Measurements from ENCODE around the gene TPCN2. TPM values are rescaled to one million over a fixed set of nuclear protein-coding genes. Genes with fewer than 3 reads are reported as not detected.
"Not testable (repeated sequence)": the region's sequence is repeated elsewhere in the genome, so short reads cannot be mapped to it uniquely, and the experiment has no call there.

Gene TPCN2
- total RNA-seq (14.0 TPM), polyA plus RNA-seq (14.4 TPM)

DNA sequence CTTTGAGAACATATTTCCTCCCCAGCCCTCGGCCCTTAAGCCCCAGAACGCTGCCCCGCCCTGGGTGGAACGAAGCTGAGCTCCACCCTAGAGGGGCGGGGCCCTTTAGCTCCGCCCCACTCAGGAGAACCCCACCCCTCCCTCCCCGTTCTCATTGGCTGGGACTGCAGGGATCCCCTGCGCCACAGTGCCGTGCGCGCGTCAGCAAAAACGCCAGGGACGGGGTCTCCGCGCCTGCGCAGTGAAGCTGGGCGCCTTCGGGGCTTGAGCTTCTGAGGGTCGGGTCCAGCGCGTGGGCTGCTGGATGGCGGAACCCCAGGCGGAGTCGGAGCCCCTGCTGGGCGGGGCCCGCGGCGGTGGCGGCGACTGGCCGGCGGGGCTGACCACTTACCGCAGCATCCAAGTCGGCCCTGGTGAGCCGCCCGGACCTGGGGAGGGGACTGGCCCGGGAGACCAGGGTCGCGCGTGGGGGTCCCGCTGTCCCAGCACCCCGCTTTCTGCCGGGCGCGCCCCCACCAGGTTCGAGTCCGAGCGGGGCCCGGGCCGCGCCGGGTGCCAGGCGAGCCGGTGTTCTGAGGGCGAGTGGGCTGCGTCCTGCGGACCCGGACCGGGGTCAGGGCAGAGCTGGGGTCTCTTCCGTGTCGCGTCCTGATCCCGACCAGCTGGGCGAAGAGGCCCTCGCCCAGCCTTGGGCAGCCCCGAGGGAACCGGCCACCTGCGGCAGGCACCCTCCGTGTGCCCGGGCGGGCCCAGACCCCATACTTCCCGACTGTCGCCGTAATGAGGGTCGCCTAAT is at the start of gene TPCN2:
TSS of gene TPCN2 (plus strand) at position 239 of the 796 bp plus-strand sequence. CDS start at position 305, 66 bp downstream.
- H3K4me3 ChIP-seq (ENCODE audit: low read depth, low read length) = peak within 1 kb of the TSS; percentile 82
- no peaks in the 10 kb centered on the region for H3K36me3 ChIP-seq (ENCODE audit: insufficient read depth)
- WGBS = under 1% methylated on average over 76 of the region's 76 CpGs
- peaks cover 2% of the 10 kb centered on the region for H3K4me1 ChIP-seq (ENCODE audit: insufficient read depth)
- peak; percentile 89 for DNase-seq (ENCODE audit: extremely low spot score)
- H3K27ac ChIP-seq (ENCODE audit: low read depth) = peak within 1 kb of the TSS; percentile 69

- no peaks in the 10 kb centered on the region for H3K36me3 ChIP-seq (ENCODE audit: insufficient read depth)
- no peak for DNase-seq (ENCODE audit: extremely low spot score)
- H3K4me1 ChIP-seq (ENCODE audit: insufficient read depth) = no peaks in the 10 kb centered on the region
- no peak overlapping the region for H3K4me3 ChIP-seq (ENCODE audit: low read depth, low read length)
- no peak overlapping the region for H3K27ac ChIP-seq (ENCODE audit: low read depth)
- 79% methylated on average over 8 of the region's 8 CpGs for WGBS
Observed at GRCh38 chr11:68999093-68999747, 49.5 kb upstream of the TPCN2 start.

DNA sequence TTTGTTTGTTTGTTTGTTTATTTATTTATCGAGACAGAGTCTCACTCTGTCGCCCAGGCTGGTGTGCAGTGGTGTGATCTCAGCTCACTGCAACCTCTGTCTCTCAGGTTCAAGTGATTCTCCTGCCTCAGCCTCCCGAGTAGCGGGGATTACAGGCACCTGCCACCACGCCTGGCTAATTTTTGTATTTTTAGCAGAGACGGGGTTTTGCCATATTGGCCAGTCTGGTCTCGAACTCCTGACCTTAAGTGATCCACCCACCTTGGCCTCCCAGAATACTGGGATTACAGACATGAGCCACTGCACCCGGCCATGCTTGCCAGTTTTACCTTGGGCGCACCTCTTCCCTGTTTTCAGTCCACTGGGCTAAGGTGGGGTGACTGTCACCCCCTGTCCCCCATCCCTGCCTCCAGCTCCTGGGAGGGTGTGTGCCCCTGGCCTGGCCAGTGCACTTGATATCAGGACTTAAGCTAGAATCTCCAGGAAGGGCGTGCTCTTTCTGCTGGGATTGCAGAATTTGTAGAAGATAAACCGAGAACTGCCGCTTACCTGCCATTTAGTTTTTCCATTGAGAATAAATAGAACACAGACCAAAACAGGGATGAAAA is 48.9 kb upstream of the TPCN2 start:
- not testable (repeated sequence) for DNase-seq (ENCODE audit: extremely low spot score); H3K4me1 ChIP-seq (ENCODE audit: insufficient read depth); H3K36me3 ChIP-seq (ENCODE audit: insufficient read depth); H3K27ac ChIP-seq (ENCODE audit: low read depth); H3K4me3 ChIP-seq (ENCODE audit: low read depth, low read length)
- 86% methylated on average over 12 of the region's 12 CpGs for WGBS

- 50% methylated on average over 5 of the region's 5 CpGs for WGBS
- H3K4me3 ChIP-seq (ENCODE audit: low read depth, low read length) = no peak overlapping the region
- no peak for DNase-seq (ENCODE audit: extremely low spot score)
- H3K27ac ChIP-seq (ENCODE audit: low read depth) = peak overlapping the region; percentile 76
- no peaks in the 10 kb centered on the region for H3K36me3 ChIP-seq (ENCODE audit: insufficient read depth)
- H3K4me1 ChIP-seq (ENCODE audit: insufficient read depth) = no peaks in the 10 kb centered on the region
Observed at GRCh38 chr11:69000391-69000790, 48.3 kb upstream of the TPCN2 start.

DNA sequence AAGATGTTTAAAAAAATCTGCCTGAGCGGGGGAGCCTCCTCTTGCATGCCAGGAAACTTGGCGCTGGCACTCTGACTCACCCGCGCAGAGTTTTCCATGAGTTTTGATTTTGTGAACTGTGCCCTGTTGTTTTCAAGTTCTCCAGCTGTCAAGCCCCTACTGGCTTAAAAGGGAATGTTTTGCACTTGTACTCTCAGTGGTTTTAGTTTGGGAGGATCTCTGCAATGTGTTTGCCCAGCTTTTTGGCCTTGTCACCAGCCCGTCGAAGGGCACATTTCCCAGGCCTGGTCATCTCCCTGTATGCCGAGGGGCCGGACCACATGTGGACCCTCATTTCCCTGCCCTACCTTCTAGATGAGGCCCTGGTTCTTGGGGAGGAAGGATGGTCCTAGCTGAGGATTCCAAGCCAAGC is 47.9 kb upstream of the TPCN2 start:
- no peaks in the 10 kb centered on the region for H3K4me1 ChIP-seq (ENCODE audit: insufficient read depth)
- peak overlapping the region; percentile 65 for H3K27ac ChIP-seq (ENCODE audit: low read depth)
- 17% methylated on average over 8 of the region's 8 CpGs for WGBS
- no peak overlapping the region for H3K4me3 ChIP-seq (ENCODE audit: low read depth, low read length)
- DNase-seq (ENCODE audit: extremely low spot score) = no peak
- H3K36me3 ChIP-seq (ENCODE audit: insufficient read depth) = no peaks in the 10 kb centered on the region

DNA sequence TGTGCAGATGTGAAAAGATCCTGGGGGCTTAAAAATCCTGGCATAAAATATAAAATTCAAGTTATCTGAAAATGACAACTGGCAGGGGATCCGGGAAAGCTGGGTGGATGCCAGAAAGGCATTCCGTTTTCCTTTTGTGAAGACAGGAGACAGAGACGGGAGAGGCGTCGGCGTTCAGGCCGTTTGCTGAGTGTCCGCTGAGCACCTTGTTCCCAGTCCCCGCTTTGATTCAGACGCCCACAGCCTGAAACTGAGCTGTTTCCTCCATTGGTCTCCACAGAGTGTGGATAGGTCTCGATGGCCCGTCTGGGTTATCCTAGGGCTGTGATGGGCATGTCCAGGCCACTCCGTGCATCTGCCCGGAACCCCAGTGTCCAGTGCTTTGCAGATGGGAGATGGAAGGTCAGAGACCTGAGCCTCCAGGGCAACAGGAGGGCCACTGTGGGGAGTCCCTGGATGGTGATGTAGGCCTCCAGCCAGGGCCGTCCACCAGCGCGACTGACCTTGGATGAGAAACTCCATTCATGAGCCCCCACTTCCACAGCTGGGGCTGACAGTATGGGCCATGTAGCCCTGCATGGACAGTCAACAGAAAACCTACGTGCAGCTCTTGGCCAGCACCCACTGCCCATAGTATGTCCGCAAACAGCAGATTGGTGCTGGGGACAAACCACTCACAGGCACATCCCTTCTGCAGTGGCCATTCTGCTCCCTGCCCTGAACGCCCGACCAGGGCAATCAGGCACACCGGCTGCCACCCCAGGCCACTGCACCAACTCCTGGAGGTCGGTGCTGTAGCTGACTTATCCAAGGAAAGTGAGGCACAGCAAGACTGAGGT is 47.3 kb upstream of the TPCN2 start:
- no peak for DNase-seq (ENCODE audit: extremely low spot score)
- Histone ChIP-seq H3K4me3 (ENCODE audit: low read depth, low read length) (no peak overlapping the region), H3K4me1 (ENCODE audit: insufficient read depth) (no peaks in the 10 kb centered on the region), H3K27ac (ENCODE audit: low read depth) (peak overlapping the region; percentile 65), H3K36me3 (ENCODE audit: insufficient read depth) (no peaks in the 10 kb centered on the region)
- 52% methylated on average over 23 of the region's 23 CpGs for WGBS

- Histone ChIP-seq H3K36me3 (ENCODE audit: insufficient read depth) (no peaks in the 10 kb centered on the region), H3K4me1 (ENCODE audit: insufficient read depth) (no peaks in the 10 kb centered on the region), H3K4me3 (ENCODE audit: low read depth, low read length) (no peak overlapping the region), H3K27ac (ENCODE audit: low read depth) (no peak overlapping the region)
- 50% methylated on average over 6 of the region's 6 CpGs for WGBS
- DNase-seq (ENCODE audit: extremely low spot score) = no peak
Observed at GRCh38 chr11:69002110-69002569, 46.6 kb upstream of the TPCN2 start.

- Histone ChIP-seq H3K36me3 (ENCODE audit: insufficient read depth) (no peaks in the 10 kb centered on the region), H3K4me1 (ENCODE audit: insufficient read depth) (no peaks in the 10 kb centered on the region), H3K4me3 (ENCODE audit: low read depth, low read length) (no peak overlapping the region), H3K27ac (ENCODE audit: low read depth) (peak overlapping the region; percentile 49)
- WGBS = 65% methylated on average over 13 of the region's 13 CpGs
- DNase-seq (ENCODE audit: extremely low spot score) = no peak
Observed at GRCh38 chr11:69002570-69003231, 46.0 kb upstream of the TPCN2 start.

DNA sequence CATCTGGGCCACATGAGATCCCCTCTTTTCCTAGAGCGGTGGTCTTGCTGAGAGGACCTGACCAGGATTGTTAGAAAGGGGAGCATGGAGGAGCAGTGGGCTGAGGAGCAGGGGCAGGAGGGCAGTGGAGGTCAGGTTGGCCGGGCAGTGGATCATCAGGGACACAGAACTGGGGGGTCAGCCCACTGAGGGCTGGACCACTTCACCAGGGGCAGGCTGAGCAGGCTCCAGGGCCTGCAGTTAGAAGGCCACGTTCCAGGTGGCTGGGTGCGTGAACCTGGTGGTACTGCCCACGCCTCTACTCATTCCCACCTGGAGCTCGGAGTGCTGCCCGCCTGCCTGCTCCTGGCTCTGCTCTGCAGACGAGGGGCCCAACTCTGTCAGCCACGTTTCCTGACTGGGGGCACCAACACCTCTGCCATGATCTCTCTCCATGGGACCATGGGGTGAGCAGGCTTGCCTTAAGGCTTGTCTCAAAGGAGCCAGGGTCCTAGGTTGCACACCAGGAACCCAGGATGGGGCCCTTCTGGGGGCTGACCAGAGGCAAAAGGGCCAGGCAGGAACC is 45.3 kb upstream of the TPCN2 start:
- H3K4me1 ChIP-seq (ENCODE audit: insufficient read depth) = no peaks in the 10 kb centered on the region
- no peak overlapping the region for H3K27ac ChIP-seq (ENCODE audit: low read depth)
- DNase-seq (ENCODE audit: extremely low spot score) = no peak
- H3K36me3 ChIP-seq (ENCODE audit: insufficient read depth) = no peaks in the 10 kb centered on the region
- no peak overlapping the region for H3K4me3 ChIP-seq (ENCODE audit: low read depth, low read length)
- WGBS = 85% methylated on average over 9 of the region's 9 CpGs

DNA sequence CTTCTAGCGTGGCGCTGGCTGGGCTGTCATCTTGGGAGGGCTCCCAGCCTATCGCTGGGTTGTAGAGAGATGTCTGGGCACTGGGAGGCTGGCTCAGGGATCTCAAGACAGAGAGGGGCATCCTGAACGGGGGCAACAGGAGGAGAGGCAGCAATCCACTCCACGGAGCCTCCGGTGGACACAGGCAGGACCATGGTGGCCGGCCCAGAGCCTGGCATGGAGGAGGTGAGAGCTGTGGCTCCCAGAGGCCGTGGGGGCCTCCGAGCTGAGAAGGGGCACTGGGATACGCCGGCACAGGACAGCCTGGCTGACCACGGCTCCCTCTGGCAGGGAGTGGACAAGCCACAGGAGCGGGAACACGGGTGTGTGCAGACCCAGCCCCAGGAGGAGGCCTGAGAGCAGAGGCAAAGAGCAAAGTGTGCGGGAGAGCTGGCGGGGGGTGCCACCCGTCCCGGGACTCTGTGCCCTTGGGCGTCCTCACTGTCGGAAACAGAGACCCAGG is 44.8 kb upstream of the TPCN2 start:
- H3K4me1 ChIP-seq (ENCODE audit: insufficient read depth) = no peaks in the 10 kb centered on the region
- no peak for DNase-seq (ENCODE audit: extremely low spot score)
- H3K36me3 ChIP-seq (ENCODE audit: insufficient read depth) = no peaks in the 10 kb centered on the region
- H3K4me3 ChIP-seq (ENCODE audit: low read depth, low read length) = no peak overlapping the region
- WGBS = 83% methylated on average over 20 of the region's 20 CpGs
- H3K27ac ChIP-seq (ENCODE audit: low read depth) = no peak overlapping the region

- Histone ChIP-seq H3K36me3 (ENCODE audit: insufficient read depth) (no peaks in the 10 kb centered on the region), H3K4me1 (ENCODE audit: insufficient read depth) (no peaks in the 10 kb centered on the region), H3K4me3 (ENCODE audit: low read depth, low read length) (no peak overlapping the region), H3K27ac (ENCODE audit: low read depth) (no peak overlapping the region)
- no peak for DNase-seq (ENCODE audit: extremely low spot score)
- WGBS = 73% methylated on average over 13 of the region's 13 CpGs
Observed at GRCh38 chr11:69004411-69005182, 44.1 kb upstream of the TPCN2 start.

- Histone ChIP-seq H3K4me1 (ENCODE audit: insufficient read depth) (no peaks in the 10 kb centered on the region), H3K27ac (ENCODE audit: low read depth) (no peak overlapping the region), H3K36me3 (ENCODE audit: insufficient read depth) (no peaks in the 10 kb centered on the region), H3K4me3 (ENCODE audit: low read depth, low read length) (no peak overlapping the region)
- 88% methylated on average over 27 of the region's 27 CpGs for WGBS
- DNase-seq (ENCODE audit: extremely low spot score) = no peak
Observed at GRCh38 chr11:69005183-69005630, 43.5 kb upstream of the TPCN2 start.

Measured in urinary bladder (tissue), 4 donors.